GM19452 (cell line): ENCODE measurements around the gene TPK1.
"Not testable (repeated sequence)": the region's sequence is repeated elsewhere in the genome, so short reads cannot be mapped to it uniquely, and the experiment has no call there.

Source experiments
- ATAC-seq: cut with Tn5 transposase; IDR thresholded peaks from one replicate; pipeline ENCODE4 v1.9.1; 2021; ENCODE audit not compliant: unreplicated experiment

Gene TPK1

DNA sequence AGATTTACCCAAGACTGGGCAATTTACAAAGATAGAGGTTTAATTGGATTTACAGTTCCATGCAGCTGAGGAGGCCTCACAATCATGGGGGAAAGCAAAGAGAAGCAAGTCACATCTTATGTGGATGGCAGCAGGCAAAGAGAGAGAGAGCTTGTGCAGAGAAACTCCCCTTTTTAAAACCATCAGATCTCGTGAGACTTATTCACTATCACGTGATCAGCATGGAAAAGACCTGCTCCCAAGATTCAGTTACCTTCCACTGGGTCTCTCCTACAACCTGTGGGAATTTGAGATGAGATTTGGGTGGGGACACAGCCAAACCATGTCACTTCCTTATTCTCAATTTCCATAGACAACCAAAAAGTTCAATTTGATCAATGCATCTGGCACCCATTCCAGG lies 407.4 kb downstream of the TPK1 start:
- ATAC-seq = no peak

DNA sequence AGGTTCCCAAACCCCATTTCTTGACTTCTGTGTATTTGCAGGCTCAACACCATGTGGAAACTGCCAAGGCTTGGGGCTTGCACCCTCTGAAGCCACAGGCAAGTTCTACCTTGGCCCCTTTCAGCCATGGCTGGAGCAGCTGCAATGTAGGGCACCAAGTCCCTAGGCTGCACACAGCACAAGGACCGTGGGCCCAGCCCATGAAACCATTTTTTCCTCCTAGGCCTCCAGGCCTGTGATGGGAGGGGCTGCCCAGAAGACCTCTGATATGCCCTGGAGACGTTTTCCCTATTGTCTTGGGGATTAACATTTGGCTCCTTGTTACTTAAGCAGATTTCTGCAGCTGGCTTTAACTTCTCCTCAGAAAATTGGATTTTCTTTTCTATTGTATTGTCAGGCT lies 408.3 kb downstream of the TPK1 start:
- ATAC-seq = not testable (repeated sequence)

DNA sequence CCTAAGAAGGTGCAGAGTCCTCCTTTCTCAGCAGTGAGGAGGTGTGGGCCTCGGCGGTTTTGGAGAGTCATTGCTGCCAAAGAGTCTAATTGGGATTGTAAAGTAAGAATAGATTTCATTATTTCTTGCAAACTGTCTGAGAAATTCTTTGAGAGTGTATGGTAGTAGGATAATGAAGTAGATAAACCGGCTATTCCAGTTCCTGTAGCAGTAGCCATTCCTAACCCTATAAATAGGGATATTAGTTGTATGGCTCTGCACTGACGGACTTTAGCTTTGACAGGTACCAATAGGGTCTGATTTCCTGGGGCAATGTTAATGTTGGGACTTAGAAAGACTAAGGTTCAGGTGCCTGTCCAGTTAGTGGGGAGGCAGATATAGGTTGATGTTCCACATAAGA lies 416.9 kb downstream of the TPK1 start:
- not testable (repeated sequence) for ATAC-seq

DNA sequence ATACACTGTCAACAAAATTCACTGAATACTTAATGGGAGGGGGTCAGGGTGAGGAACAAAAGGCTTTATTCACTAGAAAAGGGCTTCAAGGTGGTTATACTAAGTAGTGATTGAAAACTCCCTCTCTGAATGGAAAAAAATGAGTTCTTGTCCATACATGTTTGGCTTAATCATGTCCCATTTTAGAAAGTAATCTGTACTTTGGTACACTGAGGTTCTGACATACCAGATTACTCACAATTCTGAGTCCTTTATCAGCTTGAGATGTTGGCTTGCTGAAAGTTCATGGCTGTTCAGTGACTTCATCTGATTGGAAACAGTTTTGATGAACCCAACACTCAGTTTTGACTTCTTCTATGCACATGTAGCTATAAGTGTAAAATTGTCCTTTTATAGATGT lies 419.5 kb downstream of the TPK1 start:
- ATAC-seq = no peak

DNA sequence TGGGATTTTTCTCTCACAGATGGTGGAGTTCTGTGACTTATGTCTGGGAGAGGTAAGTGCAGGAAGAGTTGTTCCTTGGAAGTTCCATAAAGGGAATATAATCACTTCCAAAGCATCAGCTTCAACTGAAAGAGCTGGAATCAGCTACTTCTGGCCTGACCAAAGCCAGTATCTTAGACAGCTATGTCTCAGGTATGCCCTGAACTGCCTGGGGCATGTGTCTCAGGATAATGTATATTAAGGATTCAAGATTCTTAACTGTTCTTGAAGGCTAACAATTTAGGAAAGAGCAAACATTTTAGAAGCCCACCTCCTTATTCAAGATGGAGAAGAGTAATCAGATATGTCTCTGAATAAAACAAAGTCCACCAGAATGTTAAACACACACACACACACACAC lies 420.0 kb downstream of the TPK1 start:
- no peak for ATAC-seq

DNA sequence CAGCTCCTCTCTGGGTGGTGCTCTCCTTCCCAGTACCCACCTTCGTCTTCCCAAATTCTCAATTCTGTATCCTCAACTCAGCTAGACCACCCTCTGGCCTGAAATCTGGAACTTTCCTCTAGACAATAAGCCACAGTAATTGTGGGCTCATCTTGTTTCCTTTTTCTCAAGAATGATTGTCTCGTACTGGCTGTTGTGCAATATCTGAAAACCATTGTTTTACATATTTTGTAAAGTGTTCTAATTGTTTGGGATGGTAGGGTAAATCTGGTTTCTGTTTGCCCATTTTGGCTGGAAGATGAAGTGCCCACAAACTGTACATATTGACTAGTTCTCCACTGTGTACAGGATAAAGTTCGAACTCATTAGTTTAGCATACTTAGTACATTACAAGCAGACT lies 421.0 kb downstream of the TPK1 start:
- no peak for ATAC-seq

DNA sequence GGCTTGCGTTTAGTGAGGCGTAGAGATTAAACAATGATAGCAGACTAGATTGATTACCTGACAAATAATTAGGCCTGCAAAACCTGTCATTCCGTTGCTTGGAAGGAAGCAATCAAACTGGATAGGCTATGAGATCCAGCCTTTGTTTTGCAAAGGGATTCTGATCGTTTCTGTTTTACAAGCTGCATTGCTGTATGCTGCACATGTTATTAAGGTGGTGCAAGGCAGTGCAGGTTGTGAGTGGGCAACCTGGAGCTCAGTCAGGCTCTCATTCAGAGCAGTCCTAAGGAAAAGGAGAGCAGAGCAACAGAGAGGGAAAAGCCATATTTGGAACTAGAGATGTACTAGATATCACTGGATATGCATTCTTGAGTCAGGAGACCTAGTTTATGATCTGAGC lies 425.4 kb downstream of the TPK1 start:
- no peak for ATAC-seq

DNA sequence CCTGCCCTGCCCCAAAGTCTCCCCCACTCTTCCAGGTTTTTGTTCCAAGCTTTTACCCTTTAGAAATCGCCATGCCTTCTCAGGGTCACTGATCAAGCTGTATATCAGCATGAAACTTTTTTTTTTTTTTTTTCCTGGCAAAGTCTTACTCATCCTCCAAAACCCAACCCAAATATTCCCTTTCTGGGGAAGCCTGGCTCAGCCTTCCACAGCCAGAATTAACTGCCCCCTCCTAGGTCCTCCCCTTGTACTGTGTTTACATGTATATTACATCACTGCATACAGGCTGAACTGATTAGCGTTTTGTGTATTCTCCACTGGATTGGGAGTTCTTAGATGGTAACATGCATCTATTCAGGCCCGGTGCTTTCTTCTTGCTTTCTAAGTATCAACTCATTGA lies 427.7 kb downstream of the TPK1 start:
- no peak for ATAC-seq

DNA sequence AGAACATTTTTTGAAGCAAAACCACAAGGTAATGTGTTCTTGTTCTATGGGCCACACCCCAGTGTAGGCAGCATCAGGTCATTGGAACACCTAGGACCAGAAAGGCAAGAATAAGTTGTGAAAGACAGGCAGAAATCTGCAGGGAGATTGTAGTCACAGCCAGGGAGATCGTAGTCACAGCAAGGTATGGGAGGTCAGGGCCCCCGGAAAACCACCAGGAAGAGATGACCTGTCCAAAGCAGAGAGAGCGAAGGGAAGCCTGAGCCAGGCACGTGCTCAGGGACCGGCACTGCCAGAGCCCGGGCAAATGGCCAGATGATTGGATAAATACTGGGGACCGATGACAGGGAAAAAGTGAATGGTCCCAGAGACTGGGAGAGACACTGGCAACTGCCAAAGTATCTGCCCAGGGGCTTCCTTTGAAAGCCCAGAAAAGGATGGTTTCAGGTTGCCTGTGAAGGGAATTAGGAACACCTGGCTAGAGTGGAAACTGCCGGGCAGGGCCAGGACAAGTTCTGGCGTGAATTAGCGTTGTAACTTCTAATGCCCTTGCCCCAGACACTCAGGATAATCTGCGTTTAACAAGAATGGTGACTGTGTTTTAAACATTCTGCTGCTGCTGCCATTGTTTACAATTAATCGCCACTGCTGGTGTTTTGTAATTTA lies 428.5 kb downstream of the TPK1 start:
- no peak for ATAC-seq

DNA sequence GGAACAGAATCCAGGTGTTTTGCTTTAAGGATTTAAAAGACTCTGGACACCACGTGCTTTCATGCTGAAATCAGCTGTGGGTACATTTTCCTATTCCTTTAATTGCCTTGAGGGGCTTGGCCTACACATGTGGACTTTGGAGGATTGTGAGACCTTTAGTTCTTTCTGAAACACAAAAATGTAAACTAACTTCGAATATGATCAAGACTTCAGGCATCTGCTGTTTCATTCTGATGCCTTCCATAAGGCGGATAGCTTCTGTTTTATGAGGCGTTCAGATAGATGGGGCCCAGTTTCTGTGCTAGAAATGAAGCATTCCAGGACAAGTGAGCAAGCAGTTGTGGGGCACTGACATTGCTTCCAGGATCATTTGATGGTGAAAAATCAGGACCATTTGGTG lies 430.9 kb downstream of the TPK1 start:
- ATAC-seq = no peak

DNA sequence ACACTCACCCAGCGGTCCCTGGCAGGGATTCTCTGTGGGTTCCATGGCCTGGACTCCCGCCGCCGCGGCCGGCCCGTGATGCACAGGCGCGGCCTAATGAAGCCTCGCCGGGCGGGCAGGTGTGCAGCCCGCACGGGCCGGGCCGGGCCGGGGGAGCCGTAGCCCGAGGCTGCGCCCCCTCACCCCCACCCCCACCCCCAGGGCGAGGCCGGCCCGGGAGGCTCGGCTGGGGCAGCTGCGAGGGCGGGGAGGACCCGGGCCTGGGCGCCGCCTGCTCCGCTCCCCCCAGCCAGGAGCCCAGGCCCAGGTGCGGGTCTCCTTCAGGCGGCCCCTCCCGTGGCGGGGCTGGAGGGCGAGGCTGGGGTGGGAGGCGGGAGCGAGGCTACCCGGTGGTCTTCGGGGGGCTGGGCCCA lies 432.2 kb downstream of the TPK1 start, which contains the start of gene NOBOX:
NOBOX (minus strand) TSS at position 45 of the 413 bp plus-strand sequence.
- ATAC-seq = no peak

DNA sequence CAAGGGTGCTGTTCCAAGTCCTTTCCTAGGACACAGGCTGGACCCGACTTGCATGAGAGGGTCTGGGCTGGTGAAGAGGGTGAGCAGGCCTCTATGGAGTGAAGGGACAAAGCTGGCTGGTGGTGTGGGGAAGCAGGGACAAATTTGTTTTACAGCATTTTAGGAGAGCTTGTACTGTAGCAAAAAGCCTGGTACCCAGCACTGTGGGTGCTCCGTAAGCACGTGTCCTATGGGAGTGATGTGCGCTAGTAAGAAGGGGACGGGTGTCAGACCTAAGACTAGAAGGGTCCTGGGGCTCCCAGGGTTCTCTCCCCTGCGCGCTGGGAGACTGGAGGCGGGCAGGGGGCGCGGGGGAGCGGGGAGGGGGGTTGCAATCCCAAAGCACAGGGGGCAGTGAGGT lies 432.8 kb downstream of the TPK1 start:
- no peak for ATAC-seq
